HG03280 (cell line): Measurements from ENCODE around the gene ENKD1.

Experiments used
- ATAC-seq: cut with Tn5 transposase; IDR thresholded peaks from one replicate; pipeline ENCODE4 v1.9.1; 2021; ENCODE audit warnings: mild to moderate bottlenecking, moderate library complexity; ENCODE audit not compliant: unreplicated experiment

ENKD1 gene

GRCh38 chr16:67664258-67664657, 2.3 kb downstream of the ENKD1 start:
- ATAC-seq = no peak

GRCh38 chr16:67663877-67664222, 2.7 kb downstream of the ENKD1 start:
- no peak for ATAC-seq

- no peak for ATAC-seq
Measured at GRCh38 chr16:67663151-67663876, 3.2 kb downstream of the ENKD1 start.

GRCh38 chr16:67662653-67663010, 3.9 kb downstream of the ENKD1 start:
- no peak for ATAC-seq

- ATAC-seq = no peak
Measured at GRCh38 chr16:67661886-67662652, 4.5 kb downstream of the ENKD1 start.

GRCh38 chr16:67661101-67661761, 5.3 kb downstream of the ENKD1 start:
- ATAC-seq = no peak

GRCh38 chr16:67660564-67661028, 6.0 kb downstream of the ENKD1 start, which contains the start of gene PARD6A:
TSS of gene PARD6A (plus strand) at chr16:67660960. CDS start at chr16:67661039, 79 bp downstream.
- peak; percentile 77 for ATAC-seq

- ATAC-seq = peak; percentile 65
Measured at GRCh38 chr16:67659675-67660563, 6.6 kb downstream of the ENKD1 start, which contains the start of gene ACD. TSS of gene ACD (minus strand) at chr16:67660260. CDS start at chr16:67660220, 40 bp downstream.

- no peak for ATAC-seq
Measured at GRCh38 chr16:67658849-67659674, 7.5 kb downstream of the ENKD1 start.

GRCh38 chr16:67657751-67658518, 8.6 kb downstream of the ENKD1 start:
- no peak for ATAC-seq

GRCh38 chr16:67657017-67657608, 9.4 kb downstream of the ENKD1 start:
- no peak for ATAC-seq

- ATAC-seq = no peak
Measured at GRCh38 chr16:67656344-67657016, 10.1 kb downstream of the ENKD1 start.

GRCh38 chr16:67655363-67655762, 11.2 kb downstream of the ENKD1 start:
- no peak for ATAC-seq

GRCh38 chr16:67654403-67654911, 12.1 kb downstream of the ENKD1 start:
- ATAC-seq = no peak

- no peak for ATAC-seq
Measured at GRCh38 chr16:67653789-67654402, 12.7 kb downstream of the ENKD1 start.

GRCh38 chr16:67653128-67653788, 13.3 kb downstream of the ENKD1 start:
- no peak for ATAC-seq

- no peak for ATAC-seq
Measured at GRCh38 chr16:67652578-67653127, 13.9 kb downstream of the ENKD1 start.
